ENCODE results near the gene IQCM.

IQCM gene

GRCh38 chr4:149708513-149709130 lies 107.0 kb downstream of the IQCM start:
- DNase-seq, result no peak

GRCh38 chr4:149707862-149708261 lies 107.8 kb downstream of the IQCM start:
- DNase-seq, result no peak

- DNase-seq, result no peak
Measured at GRCh38 chr4:149706942-149707341, 108.7 kb downstream of the IQCM start.

GRCh38 chr4:149702414-149703293 lies 113.0 kb downstream of the IQCM start:
- DNase-seq, result no peak

- DNase-seq, result no peak
Measured at GRCh38 chr4:149701435-149702156, 114.0 kb downstream of the IQCM start.

GRCh38 chr4:149700272-149700671 lies 115.4 kb downstream of the IQCM start:
- no peak for DNase-seq

GRCh38 chr4:149699642-149700041 lies 116.0 kb downstream of the IQCM start:
- no peak for DNase-seq

- DNase-seq, result no peak
Measured at GRCh38 chr4:149690726-149691125, 124.9 kb downstream of the IQCM start.

- DNase-seq, result no peak
Measured at GRCh38 chr4:149684516-149684915, 131.1 kb downstream of the IQCM start.

- DNase-seq, result no peak
Measured at GRCh38 chr4:149676076-149676475, 139.6 kb downstream of the IQCM start.

GRCh38 chr4:149645790-149646189 lies 169.9 kb downstream of the IQCM start:
- no peak for DNase-seq

GRCh38 chr4:149638073-149638472 lies 177.6 kb downstream of the IQCM start:
- DNase-seq, result no peak

GRCh38 chr4:149634368-149634767 lies 181.3 kb downstream of the IQCM start:
- no peak for DNase-seq

- DNase-seq, result no peak
Measured at GRCh38 chr4:149631629-149632028, 184.0 kb downstream of the IQCM start.

GRCh38 chr4:149630064-149630463 lies 185.6 kb downstream of the IQCM start:
- DNase-seq, result no peak

GRCh38 chr4:149605601-149606378 lies 209.9 kb downstream of the IQCM start:
- DNase-seq, result no peak

- no peak for DNase-seq
Measured at GRCh38 chr4:149604827-149605226, 210.8 kb downstream of the IQCM start.

- DNase-seq, result no peak
Measured at GRCh38 chr4:149595500-149595899, 220.1 kb downstream of the IQCM start.

GRCh38 chr4:149589826-149590225 lies 225.8 kb downstream of the IQCM start:
- DNase-seq, result no peak

GRCh38 chr4:149584722-149585121 lies 230.9 kb downstream of the IQCM start:
- no peak for DNase-seq

- no peak for DNase-seq
Measured at GRCh38 chr4:149574971-149575370, 240.7 kb downstream of the IQCM start.

- DNase-seq, result no peak
Measured at GRCh38 chr4:149572716-149573115, 242.9 kb downstream of the IQCM start.

GRCh38 chr4:149555799-149556198 lies 259.8 kb downstream of the IQCM start:
- no peak for DNase-seq
